DOHH2 (cell line): ENCODE results near the gene LIMS2.

Experiments used
- H3F3A ChIP-seq: fragments of 200-600 bp; sonication (generic), shearing (Covaris generic); 2 replicates; pipeline ENCODE4 v1.6.0; 2016; ENCODE audit warnings: antibody characterized with exemption, mild to moderate bottlenecking; ENCODE audit not compliant: control insufficient read depth, insufficient read depth
- H3K27ac ChIP-seq: fragments of 200-600 bp; sonication (generic); 2 replicates; pipeline ENCODE4 v1.5.1; 2014; ENCODE audit warnings: low read depth, mild to moderate bottlenecking, low read length, moderate library complexity
- H3K27me3 ChIP-seq: fragments of 200-600 bp; sonication (generic); 2 replicates; pipeline ENCODE4 v1.6.1; 2014; ENCODE audit warnings: mild to moderate bottlenecking, low read length, mixed read lengths; ENCODE audit not compliant: control insufficient read depth
- H3K36me3 ChIP-seq: fragments of 200-600 bp; sonication (generic); 2 replicates; pipeline ENCODE4 v1.6.1; 2014; ENCODE audit warnings: mild to moderate bottlenecking, low read length, moderate library complexity, mixed read lengths; ENCODE audit not compliant: control insufficient read depth
- H3K4me1 ChIP-seq: fragments of 200-600 bp; sonication (generic); 2 replicates; pipeline ENCODE4 v1.6.1; 2014; ENCODE audit warnings: mild to moderate bottlenecking, low read length, mixed read lengths; ENCODE audit not compliant: control insufficient read depth
- H3K4me2 ChIP-seq: fragments of 200-600 bp; sonication (generic); 2 replicates; pipeline ENCODE4 v1.6.0; 2014; ENCODE audit warnings: mild to moderate bottlenecking, low read length, moderate library complexity
- H3K4me3 ChIP-seq: fragments of 200-600 bp; sonication (generic); 2 replicates; pipeline ENCODE4 v1.5.1; 2014; ENCODE audit warnings: mild to moderate bottlenecking, low read length, mixed read lengths
- H3K79me2 ChIP-seq: fragments of 200-600 bp; sonication (generic); 2 replicates; pipeline ENCODE4 v1.6.1; 2014; ENCODE audit warnings: mild to moderate bottlenecking, low read length, mixed read lengths; ENCODE audit not compliant: control insufficient read depth
- H3K9me2 ChIP-seq: fragments of 200-600 bp; sonication (generic); replicated peaks from 2 replicates; pipeline ENCODE4 v1.6.1; 2014; ENCODE audit warnings: mild to moderate bottlenecking, low read length, mixed read lengths; ENCODE audit not compliant: control insufficient read depth
- H3K9me3 ChIP-seq: fragments of 200-600 bp; sonication (generic); 2 replicates; pipeline ENCODE4 v1.6.1; 2014; ENCODE audit warnings: antibody characterized with exemption, low read length, mixed read lengths; ENCODE audit not compliant: control insufficient read depth, insufficient read depth
- H4K20me1 ChIP-seq: fragments of 200-600 bp; sonication (generic); 2 replicates; pipeline ENCODE4 v1.6.0; 2014; ENCODE audit warnings: low read depth, mild to moderate bottlenecking, antibody characterized with exemption, low read length, moderate library complexity; ENCODE audit not compliant: control insufficient read depth, insufficient read depth
- EZH2phosphoT487 ChIP-seq: fragments of 200-600 bp; sonication (generic); IDR thresholded peaks from 2 replicates; pipeline ENCODE4 v1.6.1; 2017; ENCODE audit warnings: borderline replicate concordance, mild to moderate bottlenecking, antibody characterized with exemption, low read length, moderate library complexity, mixed read lengths
- TF ChIP-seq, protein P1 (sequence below): fragments of 200-600 bp; sonication (generic); IDR thresholded peaks from one replicate; pipeline ENCODE4 v1.5.1; 2014; ENCODE audit warnings: antibody characterized with exemption, mild to moderate bottlenecking, low read depth, low read length; ENCODE audit not compliant: poor library complexity, severe bottlenecking

LIMS2 gene

GRCh38 chr2:127660291-127660578 is 15.1 kb downstream of the LIMS2 start:
- Histone ChIP-seq H3K27ac (no peak overlapping the region), H3K9me3 (no peaks in the 10 kb centered on the region), H3K79me2 (no peaks in the 10 kb centered on the region), H3K4me1 (no peaks in the 10 kb centered on the region), H3K4me3 (no peak overlapping the region), H3K9me2 (no peaks in the 10 kb centered on the region), H3K27me3 (peaks cover 3% of the 10 kb centered on the region; the same call in 1 of the 2 replicates), H3K36me3 (no peaks in the 10 kb centered on the region), H3K4me2 (no peak overlapping the region), H4K20me1 (no peaks in the 10 kb centered on the region), H3F3A (no peaks in the 10 kb centered on the region)
- no peak for TF ChIP-seq EZH2phosphoT487
- TF ChIP-seq, protein P1, sequence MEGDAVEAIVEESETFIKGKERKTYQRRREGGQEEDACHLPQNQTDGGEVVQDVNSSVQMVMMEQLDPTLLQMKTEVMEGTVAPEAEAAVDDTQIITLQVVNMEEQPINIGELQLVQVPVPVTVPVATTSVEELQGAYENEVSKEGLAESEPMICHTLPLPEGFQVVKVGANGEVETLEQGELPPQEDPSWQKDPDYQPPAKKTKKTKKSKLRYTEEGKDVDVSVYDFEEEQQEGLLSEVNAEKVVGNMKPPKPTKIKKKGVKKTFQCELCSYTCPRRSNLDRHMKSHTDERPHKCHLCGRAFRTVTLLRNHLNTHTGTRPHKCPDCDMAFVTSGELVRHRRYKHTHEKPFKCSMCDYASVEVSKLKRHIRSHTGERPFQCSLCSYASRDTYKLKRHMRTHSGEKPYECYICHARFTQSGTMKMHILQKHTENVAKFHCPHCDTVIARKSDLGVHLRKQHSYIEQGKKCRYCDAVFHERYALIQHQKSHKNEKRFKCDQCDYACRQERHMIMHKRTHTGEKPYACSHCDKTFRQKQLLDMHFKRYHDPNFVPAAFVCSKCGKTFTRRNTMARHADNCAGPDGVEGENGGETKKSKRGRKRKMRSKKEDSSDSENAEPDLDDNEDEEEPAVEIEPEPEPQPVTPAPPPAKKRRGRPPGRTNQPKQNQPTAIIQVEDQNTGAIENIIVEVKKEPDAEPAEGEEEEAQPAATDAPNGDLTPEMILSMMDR: no peak

- TF ChIP-seq, protein P1: no peak
- no peak for TF ChIP-seq EZH2phosphoT487
- Histone ChIP-seq H3K27me3 (no peaks in the 10 kb centered on the region), H3F3A (no peaks in the 10 kb centered on the region), H3K27ac (no peak overlapping the region), H3K9me3 (no peaks in the 10 kb centered on the region), H3K36me3 (no peaks in the 10 kb centered on the region), H3K9me2 (no peaks in the 10 kb centered on the region), H3K79me2 (no peaks in the 10 kb centered on the region), H3K4me3 (no peak overlapping the region), H3K4me1 (no peaks in the 10 kb centered on the region), H3K4me2 (no peak overlapping the region), H4K20me1 (no peaks in the 10 kb centered on the region)
Observed at GRCh38 chr2:127659408-127660290, 15.7 kb downstream of the LIMS2 start.

- no peaks in the 10 kb centered on the region for H3K36me3 ChIP-seq
- no peaks in the 10 kb centered on the region for H3K27me3 ChIP-seq
- no peak overlapping the region for H3K27ac ChIP-seq
- H3F3A ChIP-seq: no peaks in the 10 kb centered on the region
- TF ChIP-seq, protein P1: no peak
- TF ChIP-seq EZH2phosphoT487: no peak
- no peak overlapping the region for H3K4me3 ChIP-seq
- H3K9me3 ChIP-seq: no peaks in the 10 kb centered on the region
- H3K79me2 ChIP-seq: no peaks in the 10 kb centered on the region
- no peaks in the 10 kb centered on the region for H4K20me1 ChIP-seq
- H3K4me2 ChIP-seq: no peak overlapping the region
- H3K9me2 ChIP-seq: no peaks in the 10 kb centered on the region
- H3K4me1 ChIP-seq: no peaks in the 10 kb centered on the region
Observed at GRCh38 chr2:127658641-127659407, 16.5 kb downstream of the LIMS2 start.
